Sigmoid colon (tissue), 4 donors: Measurements from ENCODE around the gene SYTL2.

Source experiments
- EP300 ChIP-seq, 4 donors: sonication (generic); formaldehyde crosslinking; IDR thresholded peaks; one replicate each; pipeline ENCODE4 v1.6.1; 2017; ENCODE audit warnings: antibody characterized with exemption in 4 of 4
- POLR2AphosphoS5 ChIP-seq, 4 donors: sonication (generic); formaldehyde crosslinking; IDR thresholded peaks; one replicate each; pipeline ENCODE4 v1.6.1; 2017; ENCODE audit warnings: antibody characterized with exemption in 4 of 4

- TF ChIP-seq POLR2AphosphoS5 (IDR thresholded peaks at IDR 0.05) (no peak), EP300 (IDR thresholded peaks at IDR 0.05) (no peak)
Measured at GRCh38 chr11:85695546-85695945, 115.4 kb downstream of the SYTL2 start.
